Measurements from ENCODE around the gene TMEM131. TPM values are rescaled to one million over a fixed set of nuclear protein-coding genes. Genes with fewer than 3 reads are reported as not detected.

TMEM131 gene
- total and polyA plus RNA-seq, 11 donors, result 9.3 to 38.3 (median 31.2) TPM

GRCh38 chr2:97718051-97718882, 277.5 kb downstream of the TMEM131 start:
- intact Hi-C loops (cut with DNase I), result no loop called here
- DNase-seq (peak in 2 of 5 donors; percentile 25 to 68), ATAC-seq (peak in 1 of 4 donors; percentile 35)
- peak overlapping the region in 1 of 12 donors; percentile 60 for H3K27ac ChIP-seq
- 75 to 80% (median 77%) methylated on average over 18 to 21 of the region's 21 CpGs for WGBS, 4 donors
- H3K27me3 ChIP-seq, result no peaks in the 10 kb centered on the region
- peaks cover 0 to under 1% (median 0%) of the 10 kb centered on the region in 12 donors for H3K4me1 ChIP-seq
- TF ChIP-seq CTCF (IDR thresholded peaks at IDR 0.05), result no peak
- H3K9me3 ChIP-seq, result no peaks in the 10 kb centered on the region
- no peaks in the 10 kb centered on the region for H3K36me3 ChIP-seq
- H3K4me3 ChIP-seq, result peak overlapping the region in 1 of 12 donors; percentile 52

GRCh38 chr2:97717613-97717995, 278.1 kb downstream of the TMEM131 start:
- no peaks in the 10 kb centered on the region for H3K27me3 ChIP-seq
- ATAC-seq (no peak), DNase-seq (no peak)
- peak overlapping the region in 1 of 12 donors; percentile 52 for H3K4me3 ChIP-seq
- peaks cover 0 to 8% (median 0%) of the 10 kb centered on the region in 12 donors for H3K4me1 ChIP-seq
- intact Hi-C loops (cut with DNase I), result no loop called here
- peak overlapping the region in 1 of 12 donors; percentile 38 for H3K27ac ChIP-seq
- H3K9me3 ChIP-seq, result no peaks in the 10 kb centered on the region
- TF ChIP-seq CTCF (IDR thresholded peaks at IDR 0.05), result no peak
- no peaks in the 10 kb centered on the region for H3K36me3 ChIP-seq
- WGBS, 4 donors, result 76 to 80% (median 78%) methylated on average over 3 of the region's 3 CpGs

DNA sequence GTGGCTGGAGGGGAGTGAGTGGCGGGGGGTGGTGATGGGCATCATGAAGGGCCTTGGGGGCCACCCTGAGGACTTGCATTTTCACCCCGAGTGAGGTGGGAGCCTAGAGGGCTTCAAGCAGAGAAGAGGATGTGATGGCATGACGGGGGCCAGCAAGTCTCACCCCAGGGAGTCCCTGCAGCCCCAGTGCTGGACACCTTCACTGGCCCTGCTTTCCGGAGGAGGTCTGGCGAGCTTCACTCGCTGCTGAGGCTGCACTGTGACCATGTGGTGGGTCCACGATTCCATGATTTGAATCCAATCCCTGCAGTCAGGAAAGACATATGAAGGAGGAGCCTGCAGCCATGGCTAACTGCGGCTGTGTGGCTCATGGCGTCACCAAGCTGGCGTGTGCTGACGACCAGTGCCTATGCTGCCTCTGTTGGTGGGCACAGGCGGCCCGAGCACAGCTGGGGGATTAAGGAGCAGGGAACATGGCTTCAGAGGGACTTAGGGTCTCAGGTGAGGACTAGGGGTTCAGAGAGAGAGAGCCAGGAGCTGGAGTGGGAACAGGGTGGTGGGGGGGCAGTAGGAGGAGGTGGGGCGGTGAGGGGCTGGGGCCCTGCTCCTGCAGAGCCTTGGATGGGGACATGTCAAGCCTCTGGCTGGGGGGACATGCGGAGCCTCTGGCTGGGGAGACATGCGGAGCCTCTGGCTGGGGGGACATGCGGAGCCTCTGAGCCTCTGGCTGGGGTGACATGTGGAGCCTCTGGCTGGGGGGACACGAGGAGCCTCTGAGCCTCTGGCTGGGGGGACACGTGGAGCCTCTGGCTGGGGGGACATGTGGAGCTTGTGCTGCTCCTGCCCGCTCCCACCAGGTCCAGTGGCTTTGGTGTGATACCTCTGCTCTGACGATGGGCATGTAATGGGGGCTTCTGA, 278.8 kb downstream of the TMEM131 start:
- peak overlapping the region in 1 of 12 donors; percentile 38 for H3K27ac ChIP-seq
- TF ChIP-seq POLR2A (IDR thresholded peaks at IDR 0.05) (no peak), CTCF (IDR thresholded peaks at IDR 0.05) (no peak)
- no peaks in the 10 kb centered on the region for H3K27me3 ChIP-seq
- H3K4me3 ChIP-seq, result peak overlapping the region in 1 of 12 donors; percentile 52
- no peaks in the 10 kb centered on the region for H3K36me3 ChIP-seq
- WGBS, 4 donors, result 81 to 90% (median 89%) methylated on average over 14 to 21 of the region's 21 CpGs
- no peaks in the 10 kb centered on the region for H3K9me3 ChIP-seq
- intact Hi-C loops (cut with DNase I), result no loop called here
- peak in 2 of 5 donors; percentile 19 to 53 for DNase-seq
- H3K4me1 ChIP-seq, result peaks cover 0 to 9% (median 0%) of the 10 kb centered on the region in 12 donors
- ATAC-seq, result no peak

All from heart left ventricle (tissue), 16 donors.